T-helper 2 cell treated with Interferon-gamma antibody and Interleukin-4, amounts not matched to agents 100 ng/mL and 5 ng/mL, for 36 hours (primary cell): ENCODE measurements around the gene OR10J4. TPM values are rescaled to one million over a fixed set of nuclear protein-coding genes. Genes with fewer than 3 reads are reported as not detected.
"Not testable (repeated sequence)": the region's sequence is repeated elsewhere in the genome, so short reads cannot be mapped to it uniquely, and the experiment has no call there.

Experiments
- intact Hi-C: fragments of 100-400 bp; cut with micrococcal nuclease; formaldehyde crosslinking; loops from one replicate; pipeline ENCODE4 v1.15.1; 2023
- total RNA-seq: library from RNA; stranded (reverse); gene quantifications from 2 replicates; pipeline ENCODE4 v1.2.3, GENCODE V29; 2022

Gene OR10J4
- not detected in 2 replicates for total RNA-seq

GRCh38 chr1:159431904-159432303 lies at the start of gene OR10J4:
TSS of gene OR10J4 (plus strand) at chr1:159432204.
- intact Hi-C loops: no loop called here

DNA sequence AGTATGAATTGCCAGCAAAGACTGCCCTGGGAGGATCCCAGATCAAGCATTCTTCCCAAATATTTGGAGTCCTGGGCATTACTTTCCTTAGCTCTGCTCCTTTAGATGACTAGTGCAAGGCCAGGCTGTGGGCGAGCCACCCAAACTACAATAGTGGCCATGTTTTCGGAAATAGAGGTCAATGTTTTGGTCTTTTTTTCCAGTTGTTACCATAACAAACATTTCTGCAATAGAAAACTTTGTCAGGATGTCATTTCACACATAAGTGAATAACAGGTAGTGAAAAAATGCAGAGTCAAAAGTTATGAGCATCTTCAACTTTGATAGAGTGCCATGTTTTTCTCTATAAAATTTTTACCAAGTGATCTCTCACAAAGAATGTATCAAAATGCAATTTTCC lies 25.2 kb upstream of the OR10J4 start:
- intact Hi-C loops: no loop called here

- intact Hi-C loops: no loop called here
Observed at GRCh38 chr1:159408862-159409400, 23.1 kb upstream of the OR10J4 start.

DNA sequence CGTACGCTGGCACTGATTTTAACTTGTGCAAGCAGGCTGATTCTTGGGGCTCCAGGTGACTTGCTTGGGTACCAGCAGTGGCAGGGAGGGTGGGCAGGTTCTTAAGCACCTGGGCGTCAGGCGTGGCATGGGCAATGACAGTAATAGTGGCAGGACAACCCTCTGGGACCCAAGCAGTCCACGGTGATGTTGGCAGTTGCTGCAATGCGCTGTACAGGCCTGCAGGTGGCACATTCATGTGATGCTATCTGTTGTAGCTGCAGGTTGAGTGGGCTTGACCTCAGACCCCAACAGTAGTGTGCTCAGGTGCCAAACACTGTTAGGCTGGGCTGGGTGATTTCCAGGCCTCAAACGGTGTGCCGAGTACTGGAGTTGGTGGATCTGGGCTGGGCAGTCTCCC lies 10.2 kb upstream of the OR10J4 start:
- intact Hi-C loops: no loop called here

DNA sequence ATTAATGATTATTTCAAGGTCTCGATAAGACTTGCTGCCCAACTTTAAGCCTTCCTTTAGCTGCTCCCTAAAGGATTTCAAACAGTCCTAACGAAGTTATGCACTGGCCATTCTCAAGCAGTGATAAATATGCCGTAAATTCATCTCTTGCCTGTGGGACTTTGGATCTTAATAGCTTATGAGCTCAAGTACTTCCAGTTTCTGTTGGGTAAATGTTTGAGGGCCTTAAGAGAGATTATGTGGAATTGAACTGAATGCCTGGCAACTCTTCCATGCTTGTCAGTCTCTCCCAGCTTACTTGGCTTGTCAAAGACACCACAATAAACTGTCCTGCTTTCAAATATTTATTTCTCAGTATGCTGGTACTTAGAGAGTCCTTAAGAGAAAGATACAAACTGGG lies 3.5 kb upstream of the OR10J4 start:
- intact Hi-C loops: no loop called here

DNA sequence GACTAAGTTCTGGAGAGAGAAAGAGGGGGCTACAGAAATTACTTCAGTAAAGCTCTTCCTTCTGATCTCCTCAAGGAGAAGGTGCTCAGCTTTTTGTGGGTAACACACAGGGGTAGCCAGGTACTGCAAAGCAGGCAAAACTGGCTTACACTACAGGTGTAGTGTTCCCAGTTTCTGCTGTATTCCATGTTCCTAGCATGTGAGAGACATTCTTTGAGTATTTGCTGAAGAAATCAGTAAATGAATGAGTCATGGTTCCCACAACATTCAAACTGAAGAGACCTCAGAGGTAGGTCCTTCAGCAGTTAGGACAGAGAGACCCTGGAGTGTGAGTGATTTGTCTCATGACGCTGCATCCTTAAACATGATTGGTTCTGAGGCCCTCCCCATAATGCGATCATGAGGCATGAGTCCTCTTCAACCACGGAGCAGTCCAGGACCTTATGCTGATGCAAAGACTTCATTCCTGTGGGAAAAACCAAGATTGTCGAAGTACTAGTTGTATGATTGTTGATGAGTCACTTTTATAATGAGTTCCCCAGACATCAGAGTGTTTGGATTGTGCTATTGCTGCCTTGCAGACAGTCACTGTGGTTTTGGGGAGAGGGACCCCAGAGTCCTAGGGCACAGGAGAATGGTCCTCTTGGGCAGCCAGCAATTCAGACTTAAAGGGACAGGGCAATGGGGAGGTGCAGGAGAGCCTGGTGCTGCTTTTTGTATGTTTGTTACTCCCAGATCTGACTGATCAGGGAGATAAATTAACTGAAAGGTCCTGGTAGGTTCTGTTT lies 2.7 kb upstream of the OR10J4 start:
- intact Hi-C loops: no loop called here

DNA sequence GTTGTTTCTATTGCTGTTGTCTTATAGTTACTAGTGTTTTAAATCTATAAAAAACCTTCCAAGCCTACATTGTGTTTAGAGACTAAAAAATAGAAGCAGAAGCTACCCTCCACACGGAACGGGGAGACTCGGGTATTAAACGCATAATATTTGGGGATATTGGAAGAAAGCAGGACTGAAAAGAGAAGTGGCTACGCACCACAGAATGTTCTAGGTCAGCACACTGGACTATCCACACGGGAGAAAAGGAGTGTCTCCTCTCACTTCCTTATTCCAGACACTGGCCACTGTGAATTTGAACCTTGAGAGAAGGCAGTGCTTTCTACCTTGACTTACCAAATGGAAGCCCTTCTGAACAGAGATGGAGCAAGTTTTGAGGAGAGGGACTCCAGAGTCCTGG lies 1.0 kb upstream of the OR10J4 start:
- intact Hi-C loops: no loop called here

GRCh38 chr1:159436469-159436868 lies 4.5 kb downstream of the OR10J4 start:
- intact Hi-C loops: no loop called here

DNA sequence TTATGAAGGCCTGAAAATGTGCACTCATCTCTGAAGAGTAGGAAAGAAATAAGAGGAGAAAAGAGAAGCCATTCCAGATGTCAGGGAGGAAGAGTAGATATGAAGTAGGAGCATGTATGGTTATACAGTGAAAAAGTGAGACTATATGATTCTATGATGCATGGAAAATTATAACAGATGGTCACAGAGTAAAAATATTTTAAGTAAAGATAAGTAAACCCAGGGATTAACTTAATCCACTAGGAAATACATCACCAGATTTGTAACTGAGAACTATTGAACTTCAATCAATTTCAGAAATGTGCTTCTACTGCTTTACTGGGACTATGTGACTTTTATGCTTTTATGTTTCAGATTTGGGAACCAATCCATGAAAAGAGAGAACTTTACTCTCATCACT lies 7.4 kb downstream of the OR10J4 start, which contains the start of gene OR10J1:
OR10J1 (plus strand) TSS at position 301 of the 400 bp plus-strand sequence; CDS start at position 371, 70 bp downstream.
- intact Hi-C loops: no loop called here

- intact Hi-C loops: no loop called here
Observed at GRCh38 chr1:159441360-159441759, 9.4 kb downstream of the OR10J4 start.

- intact Hi-C loops: no loop called here
Observed at GRCh38 chr1:159442428-159442827, 10.4 kb downstream of the OR10J4 start.

DNA sequence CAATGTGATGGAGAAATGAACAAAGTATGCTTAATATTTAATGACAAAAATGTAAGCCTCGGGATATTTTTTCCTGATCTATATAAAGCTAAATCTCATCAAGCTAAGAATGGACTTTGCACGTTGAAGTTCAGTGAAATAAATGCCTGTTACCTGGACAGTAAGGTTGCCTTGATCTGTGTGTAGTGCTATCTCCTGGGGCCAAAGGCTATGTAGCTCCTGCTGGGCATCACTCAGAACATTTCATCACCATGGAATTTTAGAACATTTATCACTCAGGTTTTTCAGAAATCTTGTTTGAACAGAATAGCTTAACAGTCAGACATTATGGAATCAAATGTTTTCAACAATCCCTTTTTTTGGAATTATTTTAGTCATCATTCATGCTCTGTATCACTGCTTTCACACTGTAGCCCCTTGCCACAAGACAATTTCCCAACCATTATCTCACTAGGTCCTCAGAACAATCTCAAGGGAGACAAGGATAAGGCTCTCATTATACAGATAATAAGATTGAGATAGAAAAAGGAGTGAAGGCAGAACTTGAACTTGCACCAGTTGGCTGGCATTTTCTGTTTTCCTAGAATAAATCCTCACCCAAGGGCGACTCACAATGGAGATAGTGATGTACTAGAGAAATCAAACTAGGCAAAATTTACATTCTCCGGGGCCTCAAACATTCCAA lies 11.2 kb downstream of the OR10J4 start:
- intact Hi-C loops: no loop called here

DNA sequence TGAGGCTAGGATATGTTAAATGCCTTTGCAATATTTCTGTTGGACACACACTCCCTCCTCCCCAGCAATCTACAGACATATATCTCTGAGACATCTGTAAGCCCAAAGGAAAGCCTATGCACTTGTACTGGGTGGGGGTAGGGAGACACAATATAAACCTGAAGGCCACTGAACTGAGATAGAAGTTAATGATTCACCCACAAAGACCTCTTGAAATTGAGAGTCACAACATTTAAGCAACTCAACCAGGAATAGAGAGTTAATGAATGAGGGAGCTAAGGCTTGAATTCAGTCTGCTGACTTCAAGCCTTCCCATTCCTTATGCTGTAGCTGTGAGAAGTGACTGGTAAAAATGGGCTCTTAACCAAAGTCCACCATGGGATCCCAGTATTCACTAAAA lies 12.5 kb downstream of the OR10J4 start:
- intact Hi-C loops: no loop called here

- intact Hi-C loops: no loop called here
Observed at GRCh38 chr1:159448181-159448580, 16.2 kb downstream of the OR10J4 start.

DNA sequence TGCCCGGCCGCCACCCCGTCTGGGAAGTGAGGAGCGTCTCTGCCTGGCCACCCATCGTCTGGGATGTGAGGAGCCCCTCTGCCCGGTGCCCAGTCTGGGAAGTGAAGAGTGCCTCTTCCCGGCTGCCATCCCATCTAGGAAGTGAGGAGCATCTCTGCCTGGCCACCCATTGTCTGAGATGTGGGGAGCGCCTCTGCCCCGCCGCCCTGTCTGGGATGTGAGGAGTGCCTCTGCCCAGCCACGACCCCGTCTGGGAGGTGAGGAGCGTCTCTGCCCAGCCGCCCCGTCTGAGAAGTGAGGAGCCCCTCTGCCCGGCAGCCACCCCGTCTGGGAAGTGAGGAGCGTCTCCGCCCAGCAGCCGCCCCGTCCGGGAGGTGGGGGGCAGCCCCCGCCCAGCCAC lies 17.6 kb downstream of the OR10J4 start:
- intact Hi-C loops: not testable (repeated sequence)

DNA sequence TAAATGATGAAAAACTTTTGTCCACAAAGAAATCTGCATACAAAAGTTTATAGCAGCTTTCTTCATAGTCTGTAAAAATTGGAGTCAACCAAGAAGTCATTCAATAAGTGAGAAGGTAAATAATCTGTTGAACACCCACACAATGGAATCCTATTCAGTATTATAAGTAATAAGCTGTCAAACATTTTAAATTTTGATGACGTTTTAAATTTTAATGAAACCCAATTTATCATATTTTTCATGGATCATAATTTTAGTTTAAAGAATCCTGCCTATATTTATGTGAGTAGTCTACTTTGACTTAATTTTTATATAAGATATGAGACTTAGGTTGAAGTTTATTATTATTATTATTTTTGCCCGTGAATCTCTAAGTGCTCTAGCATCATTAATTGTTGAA lies 27.5 kb downstream of the OR10J4 start:
- intact Hi-C loops: no loop called here

GRCh38 chr1:159465191-159465603 lies 33.2 kb downstream of the OR10J4 start:
- intact Hi-C loops: no loop called here

GRCh38 chr1:159468321-159468720 lies 36.3 kb downstream of the OR10J4 start:
- intact Hi-C loops: no loop called here

DNA sequence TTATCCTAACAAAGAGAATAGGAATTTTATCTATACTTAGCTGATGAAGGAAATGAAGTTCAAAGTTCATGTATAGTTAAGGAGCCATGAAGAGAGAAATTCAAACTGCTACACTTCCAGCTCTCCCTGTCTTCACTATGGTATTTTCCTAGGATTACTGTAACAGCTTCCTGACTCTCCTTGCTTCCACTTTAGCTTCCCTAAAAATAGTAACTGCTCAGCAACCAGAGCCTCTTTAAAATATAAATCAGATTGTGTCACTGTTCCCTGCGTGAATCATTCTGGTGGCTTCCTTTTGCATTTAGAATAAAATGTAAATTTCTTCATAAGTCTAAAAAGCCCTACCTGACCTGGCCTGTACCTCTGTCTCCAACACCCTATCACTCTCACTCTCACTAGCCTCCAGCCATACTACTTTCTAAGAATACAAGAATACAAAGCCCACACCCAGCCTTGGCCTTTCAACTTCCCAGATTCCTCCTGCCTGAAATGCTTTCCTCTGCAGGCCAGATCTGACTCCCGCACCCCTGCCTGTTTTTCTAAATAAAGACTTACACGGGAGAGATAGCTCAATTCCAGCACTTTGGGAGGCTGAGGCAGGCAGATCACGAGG lies 38.0 kb downstream of the OR10J4 start:
- intact Hi-C loops: no loop called here

DNA sequence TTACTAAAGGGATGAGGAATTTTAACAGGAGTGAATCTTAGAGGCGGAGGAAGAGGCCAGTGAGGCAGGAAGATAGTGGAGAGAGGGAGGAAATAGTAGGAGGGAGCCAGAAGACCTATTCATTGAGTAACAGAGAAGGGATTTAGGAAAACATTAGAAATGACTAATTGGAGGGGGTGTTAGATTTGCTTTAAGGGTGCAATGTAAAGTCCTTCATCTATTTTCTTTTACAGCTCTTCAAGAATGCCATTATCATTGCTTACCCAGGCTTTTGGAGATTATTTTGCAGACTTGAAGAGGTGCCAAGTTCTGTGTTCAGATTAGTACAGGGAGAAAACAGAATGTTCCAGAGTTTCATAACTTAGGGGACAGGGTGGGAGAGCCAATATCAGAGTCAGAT lies 41.3 kb downstream of the OR10J4 start:
- intact Hi-C loops: no loop called here

DNA sequence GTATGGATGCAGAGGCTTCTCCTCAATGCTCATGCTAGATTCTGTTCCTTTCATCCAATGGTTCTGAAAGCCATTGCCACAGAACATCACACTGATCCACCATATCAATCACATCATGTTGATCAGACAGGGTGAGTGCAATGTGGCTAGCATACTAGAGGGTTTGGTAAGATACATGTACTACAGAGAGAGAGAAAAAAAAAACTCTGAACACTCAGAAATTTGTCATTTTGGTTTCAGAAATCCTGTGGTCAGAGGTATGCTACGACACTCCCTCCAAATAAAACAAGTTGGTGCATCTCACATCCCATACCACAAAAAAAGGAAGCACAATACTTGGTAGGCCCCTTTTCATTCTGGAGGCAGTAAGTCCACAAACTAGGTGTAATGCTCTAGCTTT lies 42.9 kb downstream of the OR10J4 start:
- intact Hi-C loops: no loop called here
